DND-41 (cell line): ENCODE measurements around the gene RPH3AL.

Experiments used
- ATAC-seq: fragments of 200-7000 bp; cut with Tn5 transposase; 3 replicates; pipeline ENCODE4 v1.9.1; 2021; ENCODE audit warnings: low read depth; ENCODE audit not compliant: insufficient read depth
- DNase-seq: peaks from one replicate; pipeline ENCODE4 v3.0.0-alpha.2; 2020
- H2AFZ ChIP-seq: 2 replicates; pipeline ENCODE4 v1.6.0; 2012; ENCODE audit warnings: low read depth, low read length
- H3K27ac ChIP-seq: 2 replicates; pipeline ENCODE4 v1.5.1; 2012; ENCODE audit warnings: low read length, inconsistent platforms
- H3K27me3 ChIP-seq: fragments of 200-600 bp; sonication (generic); 2 replicates; pipeline ENCODE4 v1.6.0; 2012; ENCODE audit warnings: low read length, mild to moderate bottlenecking, inconsistent platforms; ENCODE audit not compliant: insufficient read depth, poor library complexity
- H3K36me3 ChIP-seq: 2 replicates; pipeline ENCODE4 v1.5.1; 2012; ENCODE audit warnings: low read length, inconsistent platforms; ENCODE audit not compliant: insufficient read depth
- H3K4me1 ChIP-seq: 2 replicates; pipeline ENCODE4 v1.5.1; 2012; ENCODE audit warnings: mild to moderate bottlenecking, low read length; ENCODE audit not compliant: insufficient read depth
- H3K4me2 ChIP-seq: 2 replicates; pipeline ENCODE4 v1.6.0; 2012; ENCODE audit warnings: mild to moderate bottlenecking, moderate library complexity, low read length, inconsistent platforms; ENCODE audit not compliant: insufficient read depth
- H3K4me3 ChIP-seq, 2 experiments: fragments of 200-600 bp in 1 of 2; shearing (Covaris generic) in 1 of 2; 2 replicates each; pipeline ENCODE4 v1.5.1; 2012 to 2016; ENCODE audit warnings: inconsistent platforms in 2 of 2, low read length in 2 of 2, mild to moderate bottlenecking in 2 of 2, low read depth in 1 of 2, moderate library complexity in 1 of 2
- H3K79me2 ChIP-seq: 2 replicates; pipeline ENCODE4 v1.6.0; 2012; ENCODE audit warnings: low read length, inconsistent platforms; ENCODE audit not compliant: insufficient read depth
- H3K9ac ChIP-seq: 2 replicates; pipeline ENCODE4 v1.6.0; 2012; ENCODE audit warnings: low read depth, mild to moderate bottlenecking, inconsistent platforms, low read length, moderate library complexity
- H3K9me3 ChIP-seq: 2 replicates; pipeline ENCODE4 v1.5.1; 2012; ENCODE audit warnings: low read length, moderate library complexity, mild to moderate bottlenecking, inconsistent platforms; ENCODE audit not compliant: insufficient read depth, severe bottlenecking
- H4K20me1 ChIP-seq: 2 replicates; pipeline ENCODE4 v1.6.0; 2012; ENCODE audit warnings: low read length; ENCODE audit not compliant: insufficient read depth
- EZH2 ChIP-seq: IDR thresholded peaks from 3 replicates; pipeline ENCODE4 v1.6.1; 2012; ENCODE audit warnings: borderline replicate concordance, low read depth, mild to moderate bottlenecking, moderate library complexity, low read length, inconsistent platforms; ENCODE audit not compliant: severe bottlenecking
- TF ChIP-seq, protein P1 (sequence below): IDR thresholded peaks from 2 replicates; pipeline ENCODE4 v1.5.1; 2012; ENCODE audit warnings: borderline replicate concordance, low read length, moderate library complexity, mild to moderate bottlenecking; ENCODE audit not compliant: poor library complexity, severe bottlenecking; ENCODE audit errors: extremely low read depth

The RPH3AL gene

DNA sequence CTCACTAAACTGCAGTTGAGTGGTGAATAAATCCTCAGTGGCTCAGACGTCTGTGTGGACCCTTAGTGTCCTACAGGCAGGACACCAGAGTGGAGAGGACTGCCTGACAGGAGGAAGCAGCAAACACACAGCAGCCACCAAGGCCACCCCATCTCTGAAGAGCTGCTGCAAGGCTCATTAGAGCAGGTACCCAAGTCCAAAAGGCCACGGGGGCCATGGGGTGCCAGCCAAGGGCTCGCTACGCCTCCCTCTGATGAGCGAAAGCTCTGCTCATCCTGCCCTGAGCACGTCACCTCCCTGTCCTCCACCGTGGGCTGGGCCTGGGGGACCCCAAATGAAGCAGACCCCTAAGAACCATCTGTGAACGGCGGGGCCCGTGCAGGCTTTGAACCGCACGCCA, 101.1 kb downstream of the RPH3AL start:
- H2AFZ ChIP-seq = no peak overlapping the region
- no peak overlapping the region for H3K4me2 ChIP-seq
- no peaks in the 10 kb centered on the region for H3K79me2 ChIP-seq
- H3K9me3 ChIP-seq = no peaks in the 10 kb centered on the region
- no peak for ATAC-seq
- no peaks in the 10 kb centered on the region for H4K20me1 ChIP-seq
- H3K27me3 ChIP-seq = no peaks in the 10 kb centered on the region
- no peak for DNase-seq
- H3K4me1 ChIP-seq = no peaks in the 10 kb centered on the region
- H3K27ac ChIP-seq = no peak overlapping the region
- H3K36me3 ChIP-seq = no peaks in the 10 kb centered on the region
- no peak overlapping the region for H3K4me3 ChIP-seq
- H3K9ac ChIP-seq = no peak overlapping the region
- TF ChIP-seq EZH2 = no peak
- TF ChIP-seq, protein P1, sequence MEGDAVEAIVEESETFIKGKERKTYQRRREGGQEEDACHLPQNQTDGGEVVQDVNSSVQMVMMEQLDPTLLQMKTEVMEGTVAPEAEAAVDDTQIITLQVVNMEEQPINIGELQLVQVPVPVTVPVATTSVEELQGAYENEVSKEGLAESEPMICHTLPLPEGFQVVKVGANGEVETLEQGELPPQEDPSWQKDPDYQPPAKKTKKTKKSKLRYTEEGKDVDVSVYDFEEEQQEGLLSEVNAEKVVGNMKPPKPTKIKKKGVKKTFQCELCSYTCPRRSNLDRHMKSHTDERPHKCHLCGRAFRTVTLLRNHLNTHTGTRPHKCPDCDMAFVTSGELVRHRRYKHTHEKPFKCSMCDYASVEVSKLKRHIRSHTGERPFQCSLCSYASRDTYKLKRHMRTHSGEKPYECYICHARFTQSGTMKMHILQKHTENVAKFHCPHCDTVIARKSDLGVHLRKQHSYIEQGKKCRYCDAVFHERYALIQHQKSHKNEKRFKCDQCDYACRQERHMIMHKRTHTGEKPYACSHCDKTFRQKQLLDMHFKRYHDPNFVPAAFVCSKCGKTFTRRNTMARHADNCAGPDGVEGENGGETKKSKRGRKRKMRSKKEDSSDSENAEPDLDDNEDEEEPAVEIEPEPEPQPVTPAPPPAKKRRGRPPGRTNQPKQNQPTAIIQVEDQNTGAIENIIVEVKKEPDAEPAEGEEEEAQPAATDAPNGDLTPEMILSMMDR = no peak

GRCh38 chr17:250487-251300, 101.9 kb downstream of the RPH3AL start:
- H4K20me1 ChIP-seq = no peaks in the 10 kb centered on the region
- no peaks in the 10 kb centered on the region for H3K36me3 ChIP-seq
- H2AFZ ChIP-seq = no peak overlapping the region
- no peak for ATAC-seq
- H3K27ac ChIP-seq = no peak overlapping the region
- no peaks in the 10 kb centered on the region for H3K9me3 ChIP-seq
- no peak for TF ChIP-seq EZH2
- TF ChIP-seq, protein P1 = no peak
- no peak for DNase-seq
- H3K79me2 ChIP-seq = no peaks in the 10 kb centered on the region
- no peak overlapping the region for H3K4me2 ChIP-seq
- no peaks in the 10 kb centered on the region for H3K27me3 ChIP-seq
- no peaks in the 10 kb centered on the region for H3K4me1 ChIP-seq
- no peak overlapping the region for H3K9ac ChIP-seq
- no peak overlapping the region for H3K4me3 ChIP-seq

- Histone ChIP-seq H3K36me3 (no peaks in the 10 kb centered on the region), H3K9me3 (no peaks in the 10 kb centered on the region), H3K4me3 (no peak overlapping the region), H3K27ac (no peak overlapping the region), H2AFZ (no peak overlapping the region), H3K4me2 (no peak overlapping the region), H4K20me1 (no peaks in the 10 kb centered on the region), H3K4me1 (no peaks in the 10 kb centered on the region), H3K9ac (no peak overlapping the region), H3K79me2 (no peaks in the 10 kb centered on the region), H3K27me3 (no peaks in the 10 kb centered on the region)
- ATAC-seq = no peak
- no peak for TF ChIP-seq EZH2
- TF ChIP-seq, protein P1 = no peak
- DNase-seq = no peak
These were observed 103.2 kb downstream of the RPH3AL start for GRCh38 chr17:249236-249993.
